ENCODE results near the gene ARHGAP31. TPM values are rescaled to one million over a fixed set of nuclear protein-coding genes. Genes with fewer than 3 reads are reported as not detected.

ARHGAP31 gene
- total and polyA plus RNA-seq, 3 experiments from 2014 or later: 3.4 to 25.8 (median 24.2) TPM

DNA sequence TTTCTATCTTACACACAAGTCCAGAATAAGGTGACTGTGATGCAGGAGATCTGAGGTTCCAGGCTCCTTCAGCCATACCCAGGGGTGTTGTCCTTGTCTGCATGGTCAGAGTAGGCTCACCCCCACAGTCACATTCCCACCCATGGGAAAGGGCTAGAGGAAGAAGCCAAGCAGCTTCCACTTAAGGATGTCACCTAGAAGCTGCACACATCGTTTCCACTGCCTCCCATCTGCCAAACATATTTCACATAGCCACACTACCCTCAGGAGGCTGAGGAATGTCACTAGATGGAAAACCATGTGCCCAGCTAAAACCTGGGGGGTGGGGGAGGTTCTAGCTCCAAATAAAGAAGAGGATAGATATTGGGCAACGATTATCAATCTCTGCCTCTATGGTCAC is 111.1 kb downstream of the ARHGAP31 start:
- Mint-ChIP-seq H3K4me3 (no peak overlapping the region), H3K4me1 (no peaks in the 10 kb centered on the region), H3K27ac (no peak overlapping the region), H3K27me3 (no peaks in the 10 kb centered on the region), H3K9me3 (no peaks in the 10 kb centered on the region), H3K36me3 (peaks cover 10 to 33% (median 12%) of the 10 kb centered on the region in 3 donors)
- H3K4me3 ChIP-seq (ENCODE audit: low read length): no peak overlapping the region
- DNase-seq: no peak
- ChIA-PET CTCF (no interaction called here), POLR2A (no interaction called here)
- H3K27ac ChIP-seq (ENCODE audit: low read depth, low read length): no peak overlapping the region
- H3K27me3 ChIP-seq (ENCODE audit: insufficient read depth, low read length, poor library complexity, severe bottlenecking): no peaks in the 10 kb centered on the region
- no peaks in the 10 kb centered on the region for H3K4me1 ChIP-seq (ENCODE audit: insufficient read depth, low read length)
- no peaks in the 10 kb centered on the region for H3K9me3 ChIP-seq (ENCODE audit: low read length)
- no peaks in the 10 kb centered on the region for H3K36me3 ChIP-seq (ENCODE audit: insufficient read depth, low read length)

DNA sequence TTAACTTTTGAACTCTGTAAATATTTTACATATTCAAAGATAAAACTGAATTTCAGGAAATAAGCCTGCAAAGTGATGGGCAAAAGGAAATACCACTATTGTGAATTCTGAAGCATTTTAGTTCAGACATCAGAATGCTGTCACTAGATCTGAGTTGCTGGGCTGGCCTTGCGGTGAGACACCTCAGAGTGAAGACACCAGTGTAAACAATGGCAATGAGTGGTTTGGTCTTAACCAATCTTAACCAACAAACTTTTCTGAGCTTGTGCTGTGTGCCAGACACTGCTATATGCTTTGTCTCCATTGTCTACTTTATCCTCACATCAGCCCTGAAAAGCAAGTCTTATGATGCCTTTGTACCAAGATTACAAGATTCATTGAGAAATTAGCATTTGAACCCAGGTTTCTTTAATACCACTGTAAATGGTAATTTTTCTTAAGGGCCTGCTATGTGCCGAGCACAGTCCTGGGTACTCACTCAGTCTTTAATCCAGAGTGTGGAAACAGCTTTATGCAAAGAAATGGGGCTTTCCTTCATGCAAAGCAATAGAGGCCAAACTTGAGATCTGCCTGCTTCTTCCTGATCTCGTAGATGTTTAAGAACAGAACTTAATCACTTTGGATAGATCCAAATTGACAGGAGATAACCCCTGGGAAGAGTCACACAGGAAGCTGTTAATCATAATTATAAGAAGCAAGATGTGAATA is 114.2 kb downstream of the ARHGAP31 start:
- Mint-ChIP-seq H3K27me3 (no peaks in the 10 kb centered on the region), H3K9me3 (no peaks in the 10 kb centered on the region), H3K4me1 (no peaks in the 10 kb centered on the region), H3K27ac (no peak overlapping the region), H3K36me3 (peaks cover 13 to 33% (median 18%) of the 10 kb centered on the region in 3 donors), H3K4me3 (no peak overlapping the region)
- DNase-seq: no peak
- Histone ChIP-seq H3K27me3 (ENCODE audit: insufficient read depth, low read length, poor library complexity, severe bottlenecking) (no peaks in the 10 kb centered on the region), H3K4me3 (ENCODE audit: low read length) (no peak overlapping the region), H3K9me3 (ENCODE audit: low read length) (no peaks in the 10 kb centered on the region), H3K27ac (ENCODE audit: low read depth, low read length) (no peak overlapping the region), H3K36me3 (ENCODE audit: insufficient read depth, low read length) (peaks cover 1% of the 10 kb centered on the region), H3K4me1 (ENCODE audit: insufficient read depth, low read length) (no peaks in the 10 kb centered on the region)
- ChIA-PET POLR2A (no interaction called here), CTCF (no interaction called here)

GRCh38 chr3:119409844-119410243 is 115.7 kb downstream of the ARHGAP31 start:
- Mint-ChIP-seq H3K36me3 (peaks cover 13 to 40% (median 18%) of the 10 kb centered on the region in 3 donors), H3K4me3 (no peak overlapping the region), H3K27me3 (no peaks in the 10 kb centered on the region), H3K27ac (no peak overlapping the region), H3K4me1 (no peaks in the 10 kb centered on the region), H3K9me3 (no peaks in the 10 kb centered on the region)
- H3K36me3 ChIP-seq (ENCODE audit: insufficient read depth, low read length): peaks cover 9% of the 10 kb centered on the region
- no peak overlapping the region for H3K4me3 ChIP-seq (ENCODE audit: low read length)
- H3K27ac ChIP-seq (ENCODE audit: low read depth, low read length): no peak overlapping the region
- CTCF ChIA-PET: no interaction called here
- H3K27me3 ChIP-seq (ENCODE audit: insufficient read depth, low read length, poor library complexity, severe bottlenecking): no peaks in the 10 kb centered on the region
- DNase-seq: no peak
- H3K9me3 ChIP-seq (ENCODE audit: low read length): no peaks in the 10 kb centered on the region
- POLR2A ChIA-PET: no interaction called here
- no peaks in the 10 kb centered on the region for H3K4me1 ChIP-seq (ENCODE audit: insufficient read depth, low read length)

DNA sequence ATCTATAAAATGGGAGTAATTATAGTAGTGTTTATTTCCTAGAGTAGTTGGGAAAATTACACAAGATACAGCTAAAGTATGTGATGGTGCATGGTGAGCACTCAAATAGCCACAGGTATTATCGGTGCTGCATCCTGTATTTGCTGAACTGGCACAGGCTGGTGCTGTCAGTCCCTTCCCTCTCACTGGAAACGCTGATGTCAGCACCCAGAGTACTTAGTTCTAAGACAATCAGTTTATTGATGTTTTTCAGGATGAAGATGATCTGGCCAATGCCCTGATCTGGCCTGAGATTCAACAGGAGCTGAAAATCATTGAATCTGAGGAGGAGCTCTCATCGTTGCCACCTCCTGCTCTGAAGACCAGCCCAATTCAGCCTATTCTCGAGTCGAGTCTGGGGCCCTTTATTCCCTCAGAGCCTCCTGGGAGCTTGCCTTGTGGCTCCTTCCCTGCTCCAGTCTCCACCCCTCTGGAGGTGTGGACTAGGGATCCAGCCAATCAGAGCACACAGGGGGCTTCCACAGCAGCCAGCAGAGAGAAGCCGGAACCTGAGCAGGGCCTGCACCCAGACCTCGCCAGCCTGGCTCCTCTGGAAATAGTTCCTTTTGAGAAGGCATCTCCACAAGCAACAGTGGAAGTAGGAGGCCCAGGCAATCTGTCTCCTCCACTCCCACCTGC is 119.6 kb downstream of the ARHGAP31 start:
- Mint-ChIP-seq H3K4me3 (no peak overlapping the region), H3K27ac (no peak overlapping the region), H3K36me3 (peaks cover 13 to 38% (median 19%) of the 10 kb centered on the region in 3 donors), H3K9me3 (no peaks in the 10 kb centered on the region), H3K4me1 (no peaks in the 10 kb centered on the region), H3K27me3 (no peaks in the 10 kb centered on the region)
- Histone ChIP-seq H3K27me3 (ENCODE audit: insufficient read depth, low read length, poor library complexity, severe bottlenecking) (no peaks in the 10 kb centered on the region), H3K9me3 (ENCODE audit: low read length) (no peaks in the 10 kb centered on the region), H3K4me1 (ENCODE audit: insufficient read depth, low read length) (no peaks in the 10 kb centered on the region), H3K4me3 (ENCODE audit: low read length) (no peak overlapping the region), H3K27ac (ENCODE audit: low read depth, low read length) (no peak overlapping the region), H3K36me3 (ENCODE audit: insufficient read depth, low read length) (peaks cover 9% of the 10 kb centered on the region)
- DNase-seq: no peak
- ChIA-PET POLR2A (no interaction called here), CTCF (no interaction called here)

- DNase-seq: no peak
- H3K36me3 ChIP-seq (ENCODE audit: insufficient read depth, low read length): peaks cover 9% of the 10 kb centered on the region
- ChIA-PET CTCF (no interaction called here), POLR2A (no interaction called here)
- H3K4me3 ChIP-seq (ENCODE audit: low read length): no peak overlapping the region
- H3K27ac Mint-ChIP-seq: no peak overlapping the region
- no peak overlapping the region for H3K4me3 Mint-ChIP-seq
- no peaks in the 10 kb centered on the region for H3K9me3 Mint-ChIP-seq
- H3K27me3 ChIP-seq (ENCODE audit: insufficient read depth, low read length, poor library complexity, severe bottlenecking): no peaks in the 10 kb centered on the region
- no peaks in the 10 kb centered on the region for H3K9me3 ChIP-seq (ENCODE audit: low read length)
- H3K27ac ChIP-seq (ENCODE audit: low read depth, low read length): no peak overlapping the region
- peaks cover 0 to 14% (median 6%) of the 10 kb centered on the region in 3 donors for H3K36me3 Mint-ChIP-seq
- no peaks in the 10 kb centered on the region for H3K27me3 Mint-ChIP-seq
- no peaks in the 10 kb centered on the region for H3K4me1 ChIP-seq (ENCODE audit: insufficient read depth, low read length)
- peaks cover 0 to 8% (median 3%) of the 10 kb centered on the region in 3 donors for H3K4me1 Mint-ChIP-seq
Measured at GRCh38 chr3:119416873-119417272, 122.7 kb downstream of the ARHGAP31 start.

- Mint-ChIP-seq H3K4me3 (no peak overlapping the region), H3K27me3 (no peaks in the 10 kb centered on the region), H3K9me3 (no peaks in the 10 kb centered on the region), H3K27ac (peak overlapping the region in 3 of 8 donors; percentile 29 to 74 (median 48)), H3K4me1 (peaks cover 0 to 14% (median 4%) of the 10 kb centered on the region in 3 donors), H3K36me3 (peaks cover 0 to 13% (median 6%) of the 10 kb centered on the region in 3 donors)
- H3K27ac ChIP-seq (ENCODE audit: low read depth, low read length): no peak overlapping the region
- no peak for DNase-seq
- H3K36me3 ChIP-seq (ENCODE audit: insufficient read depth, low read length): peaks cover 9% of the 10 kb centered on the region
- H3K4me3 ChIP-seq (ENCODE audit: low read length): no peak overlapping the region
- no peaks in the 10 kb centered on the region for H3K9me3 ChIP-seq (ENCODE audit: low read length)
- no peaks in the 10 kb centered on the region for H3K4me1 ChIP-seq (ENCODE audit: insufficient read depth, low read length)
- POLR2A ChIA-PET: no interaction called here
- no peaks in the 10 kb centered on the region for H3K27me3 ChIP-seq (ENCODE audit: insufficient read depth, low read length, poor library complexity, severe bottlenecking)
- CTCF ChIA-PET: no interaction called here
Measured at GRCh38 chr3:119417771-119418512, 123.8 kb downstream of the ARHGAP31 start.

DNA sequence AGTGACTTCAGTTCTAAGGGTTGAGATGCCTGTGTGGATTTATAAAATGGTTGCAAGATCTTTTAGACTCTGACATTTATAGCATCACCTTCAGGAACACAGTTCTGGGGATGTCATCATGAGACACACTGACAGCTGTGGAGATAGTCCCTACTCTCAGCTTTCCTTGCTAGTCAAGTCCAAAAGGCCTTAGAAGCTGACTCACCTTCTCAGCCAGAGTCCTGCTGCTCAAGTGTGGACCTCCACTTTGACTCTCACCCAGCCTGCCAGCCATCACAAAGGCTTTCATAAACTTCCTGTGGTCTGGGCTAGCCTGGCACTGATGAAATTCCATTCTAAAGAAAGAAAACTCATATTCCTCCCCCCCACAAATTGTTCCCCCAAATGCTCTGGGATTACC is 124.5 kb downstream of the ARHGAP31 start:
- H3K4me1 ChIP-seq (ENCODE audit: insufficient read depth, low read length): no peaks in the 10 kb centered on the region
- POLR2A ChIA-PET: no interaction called here
- H3K9me3 ChIP-seq (ENCODE audit: low read length): no peaks in the 10 kb centered on the region
- Mint-ChIP-seq H3K27me3 (no peaks in the 10 kb centered on the region), H3K27ac (peak overlapping the region in 1 of 8 donors; percentile 52), H3K36me3 (peaks cover 0 to 13% (median 6%) of the 10 kb centered on the region in 3 donors), H3K9me3 (no peaks in the 10 kb centered on the region), H3K4me1 (peaks cover 0 to 14% (median 4%) of the 10 kb centered on the region in 3 donors), H3K4me3 (no peak overlapping the region)
- no peaks in the 10 kb centered on the region for H3K27me3 ChIP-seq (ENCODE audit: insufficient read depth, low read length, poor library complexity, severe bottlenecking)
- no peak for DNase-seq
- CTCF ChIA-PET: no interaction called here
- no peak overlapping the region for H3K27ac ChIP-seq (ENCODE audit: low read depth, low read length)
- H3K36me3 ChIP-seq (ENCODE audit: insufficient read depth, low read length): peaks cover 5% of the 10 kb centered on the region
- no peak overlapping the region for H3K4me3 ChIP-seq (ENCODE audit: low read length)

- no peaks in the 10 kb centered on the region for H3K36me3 ChIP-seq (ENCODE audit: insufficient read depth, low read length)
- no peak overlapping the region for H3K27ac ChIP-seq (ENCODE audit: low read depth, low read length)
- peak overlapping the region in 4 of 8 donors; percentile 6 to 30 (median 7) for H3K27ac Mint-ChIP-seq
- no peaks in the 10 kb centered on the region for H3K4me1 ChIP-seq (ENCODE audit: insufficient read depth, low read length)
- H3K27me3 Mint-ChIP-seq: no peaks in the 10 kb centered on the region
- no peak for DNase-seq
- ChIA-PET CTCF (interaction anchor here (1.4 kb wide), 1 partner anchor 179 kb away, joined by 3 read pairs; no protein-coding TSS in a partner anchor), POLR2A (no interaction called here)
- no peaks in the 10 kb centered on the region for H3K9me3 ChIP-seq (ENCODE audit: low read length)
- H3K4me3 Mint-ChIP-seq: no peak overlapping the region
- no peaks in the 10 kb centered on the region for H3K27me3 ChIP-seq (ENCODE audit: insufficient read depth, low read length, poor library complexity, severe bottlenecking)
- no peak overlapping the region for H3K4me3 ChIP-seq (ENCODE audit: low read length)
- H3K36me3 Mint-ChIP-seq: peaks cover 3 to 6% (median 5%) of the 10 kb centered on the region in 3 donors
- H3K9me3 Mint-ChIP-seq: peaks cover 4 to 10% (median 6%) of the 10 kb centered on the region in 5 donors
- peaks cover 0 to 14% (median 4%) of the 10 kb centered on the region in 3 donors for H3K4me1 Mint-ChIP-seq
Measured at GRCh38 chr3:119420196-119420595, 126.0 kb downstream of the ARHGAP31 start.

Measured in CD8-positive, alpha-beta memory T cell (primary cell).